ENCODE measurements around the gene AGPAT4. TPM values are rescaled to one million over a fixed set of nuclear protein-coding genes. Genes with fewer than 3 reads are reported as not detected.
"Not testable (repeated sequence)": the region's sequence is repeated elsewhere in the genome, so short reads cannot be mapped to it uniquely, and the experiment has no call there.

The AGPAT4 gene
- total RNA-seq, 1 experiment from 2014 or later = 22.0 TPM

GRCh38 chr6:161176428-161176827 lies 97.4 kb downstream of the AGPAT4 start:
- WGBS (ENCODE audit: extremely low coverage, insufficient read length, low lambda C conversion rate) = no CpG with 5 or more reads among the region's 3 CpGs

GRCh38 chr6:161172769-161173168 lies 101.1 kb downstream of the AGPAT4 start:
- not testable (repeated sequence) for H3K4ac ChIP-seq (ENCODE audit: low read depth, low read length); H3K27me3 Mint-ChIP-seq (ENCODE audit: low read depth); H3K18ac ChIP-seq (ENCODE audit: insufficient read length, low read depth, low read length); H3K9me3 ChIP-seq (ENCODE audit: control insufficient read depth, low read depth, low read length); H2BK5ac ChIP-seq (ENCODE audit: insufficient read length, low read length); H3T11ph ChIP-seq (ENCODE audit: low read length); H2AK5ac ChIP-seq (ENCODE audit: insufficient read length, low read length); H3K9ac ChIP-seq (ENCODE audit: extremely low read depth, insufficient read length, low read length); H3K23ac ChIP-seq (ENCODE audit: insufficient read length, low read depth, low read length); H2AFZ ChIP-seq (ENCODE audit: low read length); H3K79me1 ChIP-seq (ENCODE audit: insufficient read depth, low read depth, low read length, poor library complexity, severe bottlenecking); H4K8ac ChIP-seq (replicated peaks; ENCODE audit: insufficient read length, low read depth, low read length); H3K4me1 ChIP-seq (ENCODE audit: insufficient read depth, low read length); H4K91ac ChIP-seq (ENCODE audit: insufficient read length, low read depth, low read length); H3K14ac ChIP-seq (ENCODE audit: insufficient read depth, low read length); H2BK15ac ChIP-seq (ENCODE audit: low read depth, low read length); DNase-seq; H2BK12ac ChIP-seq (ENCODE audit: insufficient read length, low read depth, low read length); H3K4me3 Mint-ChIP-seq; H3K23me2 ChIP-seq (ENCODE audit: insufficient read length, low read depth, low read length, poor library complexity, severe bottlenecking); H4K20me1 ChIP-seq (ENCODE audit: control insufficient read depth, insufficient read depth, insufficient read length); H3K27ac ChIP-seq (ENCODE audit: insufficient read length, low read depth, low read length); H3K27me3 ChIP-seq (ENCODE audit: insufficient read depth, low read length); H2BK20ac ChIP-seq (ENCODE audit: low read depth, low read length, poor library complexity, severe bottlenecking); H3K4me2 ChIP-seq (ENCODE audit: insufficient read depth, insufficient read length, low read length); H3K79me2 ChIP-seq (ENCODE audit: insufficient read depth, low read length); H2BK120ac ChIP-seq (ENCODE audit: low read depth, low read length, poor library complexity, severe bottlenecking); H3K56ac ChIP-seq (ENCODE audit: insufficient read length, low read depth, low read length); H3K27ac Mint-ChIP-seq; H4K5ac ChIP-seq (ENCODE audit: insufficient read length, low read depth, low read length)
- peaks cover 41 to 48% of the 10 kb centered on the region in 2 experiments for H3K9me3 Mint-ChIP-seq
- peaks cover 27 to 36% of the 10 kb centered on the region in 2 experiments for H3K4me1 Mint-ChIP-seq
- H3K36me3 Mint-ChIP-seq (ENCODE audit: insufficient read depth in 1 of 3, low read depth in 3 of 3) = peaks cover 27 to 52% (median 43%) of the 10 kb centered on the region in 3 experiments
- no CpG with 5 or more reads among the region's 1 CpG for WGBS (ENCODE audit: extremely low coverage, insufficient read length, low lambda C conversion rate)

More at GRCh38 chr6:161176428-161176827, 97.4 kb downstream of the AGPAT4 start:
- not testable (repeated sequence) for H3K27ac ChIP-seq (ENCODE audit: insufficient read length, low read depth, low read length); H3K27me3 Mint-ChIP-seq (ENCODE audit: low read depth); H4K5ac ChIP-seq (ENCODE audit: insufficient read length, low read depth, low read length); H3K27me3 ChIP-seq (ENCODE audit: insufficient read depth, low read length); H2BK120ac ChIP-seq (ENCODE audit: low read depth, low read length, poor library complexity, severe bottlenecking); H3K4me3 Mint-ChIP-seq; H4K8ac ChIP-seq (replicated peaks; ENCODE audit: insufficient read length, low read depth, low read length); H3K56ac ChIP-seq (ENCODE audit: insufficient read length, low read depth, low read length); H2AK5ac ChIP-seq (ENCODE audit: insufficient read length, low read length); H3K4me1 ChIP-seq (ENCODE audit: insufficient read depth, low read length); H3K23me2 ChIP-seq (ENCODE audit: insufficient read length, low read depth, low read length, poor library complexity, severe bottlenecking); H3K14ac ChIP-seq (ENCODE audit: insufficient read depth, low read length); H3K79me2 ChIP-seq (ENCODE audit: insufficient read depth, low read length); H3K4ac ChIP-seq (ENCODE audit: low read depth, low read length); H2BK12ac ChIP-seq (ENCODE audit: insufficient read length, low read depth, low read length); H4K91ac ChIP-seq (ENCODE audit: insufficient read length, low read depth, low read length); H2BK5ac ChIP-seq (ENCODE audit: insufficient read length, low read length); H2BK20ac ChIP-seq (ENCODE audit: low read depth, low read length, poor library complexity, severe bottlenecking); H3K18ac ChIP-seq (ENCODE audit: insufficient read length, low read depth, low read length); H3K27ac Mint-ChIP-seq; H3K23ac ChIP-seq (ENCODE audit: insufficient read length, low read depth, low read length); H3K4me1 Mint-ChIP-seq; H2BK15ac ChIP-seq (ENCODE audit: low read depth, low read length); H3K4me2 ChIP-seq (ENCODE audit: insufficient read depth, insufficient read length, low read length); H3K79me1 ChIP-seq (ENCODE audit: insufficient read depth, low read depth, low read length, poor library complexity, severe bottlenecking); H2AFZ ChIP-seq (ENCODE audit: low read length); H3T11ph ChIP-seq (ENCODE audit: low read length); DNase-seq; H3K9ac ChIP-seq (ENCODE audit: extremely low read depth, insufficient read length, low read length); H4K20me1 ChIP-seq (ENCODE audit: control insufficient read depth, insufficient read depth, insufficient read length)
- H3K9me3 Mint-ChIP-seq = peaks cover 64 to 76% of the 10 kb centered on the region in 2 experiments
- peaks cover 14% of the 10 kb centered on the region for H3K9me3 ChIP-seq (ENCODE audit: control insufficient read depth, low read depth, low read length)
- H3K36me3 Mint-ChIP-seq (ENCODE audit: insufficient read depth in 1 of 3, low read depth in 3 of 3) = peaks cover 55 to 72% (median 60%) of the 10 kb centered on the region in 3 experiments
